IMR-90 (cell line): ENCODE results near the gene NIT1. TPM values are rescaled to one million over a fixed set of nuclear protein-coding genes. Genes with fewer than 3 reads are reported as not detected.

Experiments used
- ATAC-seq: fragments of 200-7000 bp; cut with Tn5 transposase; 2 replicates; pipeline ENCODE4 v1.9.1; 2020; ENCODE audit warnings: low read depth, mild to moderate bottlenecking, moderate library complexity
- BruUV-seq: library from RNA; stranded (reverse); fragments of 400-500 nt; replicated peaks from 2 replicates; lab custom pipeline; 2021; lab: Mats Ljungman, UMichigan
- CTCF ChIA-PET: fragments of 300-600 bp; formaldehyde crosslinking; extraction: SDS; loops from one replicate; lab custom pipeline; 2021; ENCODE audit warnings: antibody characterized with exemption; lab: Yijun Ruan, JAX
- POLR2A ChIA-PET: fragments of 300-600 bp; sonication (Branson Sonifier 250); formaldehyde crosslinking; loops from one replicate; lab custom pipeline; 2022; ENCODE audit warnings: antibody characterized with exemption; ENCODE audit not compliant: unreplicated experiment; lab: Charles Lee
- DNase-seq: peaks from one replicate; pipeline ENCODE4 v3.0.0; 2013
- H2AFZ ChIP-seq: replicated peaks from 2 replicates; pipeline ENCODE3; 2013; ENCODE audit warnings: low read length, mild to moderate bottlenecking; ENCODE audit not compliant: poor library complexity
- H2AK5ac ChIP-seq: 2 replicates; pipeline ENCODE4 v1.6.1; 2013; ENCODE audit warnings: low read depth, low read length, inconsistent platforms
- H2AK9ac ChIP-seq: replicated peaks from 2 replicates; pipeline ENCODE3; 2013; ENCODE audit warnings: mild to moderate bottlenecking, low read depth, low read length, moderate library complexity; ENCODE audit not compliant: poor library complexity
- H2BK120ac ChIP-seq: 2 replicates; pipeline ENCODE4 v1.6.1; 2013; ENCODE audit warnings: low read depth, low read length, inconsistent platforms
- H2BK15ac ChIP-seq: 3 replicates; pipeline ENCODE4 v1.6.1; 2013; ENCODE audit warnings: low read depth, low read length, inconsistent platforms
- H2BK20ac ChIP-seq: 2 replicates; pipeline ENCODE4 v1.6.1; 2013; ENCODE audit warnings: low read depth, mild to moderate bottlenecking, inconsistent platforms, low read length, moderate library complexity
- H2BK5ac ChIP-seq: 2 replicates; pipeline ENCODE4 v1.6.1; 2013; ENCODE audit warnings: mild to moderate bottlenecking, low read depth, low read length, inconsistent platforms; ENCODE audit not compliant: poor library complexity, severe bottlenecking
- H3K14ac ChIP-seq: replicated peaks from 2 replicates; pipeline ENCODE4 v1.6.1; 2013; ENCODE audit warnings: low read depth, low read length, inconsistent platforms
- H3K18ac ChIP-seq: 2 replicates; pipeline ENCODE4 v1.6.1; 2013; ENCODE audit warnings: low read depth, low read length, control low read depth
- H3K23ac ChIP-seq: 2 replicates; pipeline ENCODE4 v1.6.1; 2013; ENCODE audit warnings: low read depth, low read length, inconsistent platforms
- H3K27ac ChIP-seq: 2 replicates; pipeline ENCODE4 v1.5.1; 2013; ENCODE audit warnings: mild to moderate bottlenecking, control low read depth, low read length; ENCODE audit not compliant: insufficient read depth
- H3K27me3 ChIP-seq: 2 replicates; pipeline ENCODE4 v1.6.1; 2013; ENCODE audit warnings: low read length; ENCODE audit not compliant: control insufficient read depth, insufficient read depth
- H3K36me3 ChIP-seq: 2 replicates; pipeline ENCODE4 v1.6.1; 2013; ENCODE audit warnings: low read length, mixed read lengths; ENCODE audit not compliant: control insufficient read depth, insufficient read depth
- H3K4ac ChIP-seq: 2 replicates; pipeline ENCODE4 v1.6.1; 2013; ENCODE audit warnings: low read depth, low read length, inconsistent platforms
- H3K4me1 ChIP-seq: 2 replicates; pipeline ENCODE4 v1.6.1; 2013; ENCODE audit warnings: low read length, mixed read lengths; ENCODE audit not compliant: control insufficient read depth, insufficient read depth
- H3K4me2 ChIP-seq: 2 replicates; pipeline ENCODE4 v1.6.1; 2013; ENCODE audit warnings: low read depth, mild to moderate bottlenecking, control low read depth, low read length, moderate library complexity
- H3K4me3 ChIP-seq: 2 replicates; pipeline ENCODE4 v1.5.1; 2013; ENCODE audit warnings: low read depth, mild to moderate bottlenecking, control low read depth, low read length, moderate library complexity; ENCODE audit not compliant: insufficient read depth
- H3K56ac ChIP-seq: 2 replicates; pipeline ENCODE4 v1.6.1; 2013; ENCODE audit warnings: low read length, inconsistent platforms; ENCODE audit not compliant: insufficient read depth; ENCODE audit errors: extremely low read depth
- H3K79me1 ChIP-seq, 2 experiments: 2 replicates each; pipeline ENCODE4 v1.6.1; 2013; ENCODE audit warnings: low read length in 2 of 2, inconsistent platforms in 1 of 2, low read depth in 1 of 2
- H3K9ac ChIP-seq: 2 replicates; pipeline ENCODE4 v1.6.1; 2013; ENCODE audit warnings: low read depth, low read length, control low read depth
- H3K9me1 ChIP-seq: 2 replicates; pipeline ENCODE4 v1.6.1; 2013; ENCODE audit warnings: low read length, inconsistent platforms; ENCODE audit not compliant: insufficient read depth
- H3K9me3 ChIP-seq: 2 replicates; pipeline ENCODE4 v1.6.1; 2013; ENCODE audit warnings: low read length; ENCODE audit not compliant: control insufficient read depth, insufficient read depth
- H4K20me1 ChIP-seq: 2 replicates; pipeline ENCODE4 v1.6.1; 2013; ENCODE audit warnings: low read length, inconsistent platforms; ENCODE audit not compliant: insufficient read depth
- H4K5ac ChIP-seq: 2 replicates; pipeline ENCODE4 v1.6.1; 2013; ENCODE audit warnings: mild to moderate bottlenecking, low read depth, low read length, control low read depth
- H4K8ac ChIP-seq, 2 experiments: 2 replicates each; pipeline ENCODE4 v1.6.1; 2013; ENCODE audit warnings: low read depth in 2 of 2, low read length in 2 of 2, control low read depth in 1 of 2, inconsistent platforms in 1 of 2
- H4K91ac ChIP-seq: 2 replicates; pipeline ENCODE4 v1.6.1; 2013; ENCODE audit warnings: low read depth, low read length, inconsistent platforms; ENCODE audit not compliant: insufficient read depth
- BHLHE40 ChIP-seq: fragments of 150-350 bp; IDR thresholded peaks from 2 replicates; pipeline ENCODE4 v1.6.1; 2016; ENCODE audit warnings: mild to moderate bottlenecking, low read depth, low read length
- CEBPB ChIP-seq: IDR thresholded peaks from 2 replicates; pipeline ENCODE4 v1.6.1; 2012; ENCODE audit warnings: low read depth, low read length, improper control_type of control experiment
- CHD1 ChIP-seq: IDR thresholded peaks from 2 replicates; pipeline ENCODE4 v1.6.1; 2012; ENCODE audit warnings: low read depth, low read length, improper control_type of control experiment
- CTCF ChIP-seq: conservative IDR thresholded peaks from 2 replicates; pipeline ENCODE4 v1.5.1; 2012; ENCODE audit warnings: mild to moderate bottlenecking, low read depth, low read length, improper control_type of control experiment
- FOS ChIP-seq: fragments of 150-350 bp; IDR thresholded peaks from 2 replicates; pipeline ENCODE4 v1.6.1; 2016; ENCODE audit warnings: low read depth, low read length
- MAFK ChIP-seq: IDR thresholded peaks from 2 replicates; pipeline ENCODE4 v1.6.1; 2012; ENCODE audit warnings: low read depth, low read length, improper control_type of control experiment
- MAZ ChIP-seq: IDR thresholded peaks from 2 replicates; pipeline ENCODE4 v1.6.1; 2012; ENCODE audit warnings: low read depth, mild to moderate bottlenecking, low read length, improper control_type of control experiment, moderate library complexity, borderline replicate concordance
- MXI1 ChIP-seq: IDR thresholded peaks from 2 replicates; pipeline ENCODE4 v1.6.1; 2012; ENCODE audit warnings: low read depth, mild to moderate bottlenecking, low read length, moderate library complexity, borderline replicate concordance
- NFE2L2 ChIP-seq: fragments of 150-350 bp; IDR thresholded peaks from 2 replicates; pipeline ENCODE4 v1.6.1; 2016; ENCODE audit warnings: low read depth, mild to moderate bottlenecking, low read length
- POLR2A ChIP-seq: IDR thresholded peaks from 2 replicates; pipeline ENCODE4 v1.6.1; 2012; ENCODE audit warnings: mild to moderate bottlenecking, low read depth, low read length
- RAD21 ChIP-seq: IDR thresholded peaks from 2 replicates; pipeline ENCODE4 v1.6.1; 2012; ENCODE audit warnings: low read length, improper control_type of control experiment
- RCOR1 ChIP-seq: IDR thresholded peaks from 2 replicates; pipeline ENCODE4 v1.6.1; 2012; ENCODE audit warnings: mild to moderate bottlenecking, low read length, improper control_type of control experiment; ENCODE audit not compliant: insufficient replicate concordance
- RFX5 ChIP-seq: IDR thresholded peaks from 2 replicates; pipeline ENCODE4 v1.8.0; 2012; ENCODE audit warnings: low read depth, mild to moderate bottlenecking, low read length, moderate library complexity
- SMC3 ChIP-seq: fragments of 150-350 bp; IDR thresholded peaks from 2 replicates; pipeline ENCODE4 v1.6.1; 2016; ENCODE audit warnings: low read depth, mild to moderate bottlenecking, antibody characterized with exemption, low read length, moderate library complexity
- WGBS, 2 experiments: methylation state at CpG; one replicate each; pipeline versions ENCODE4 v1.1.5 to v1.1.7; 2013; ENCODE audit warnings: missing lambda C conversion rate in 2 of 2; ENCODE audit not compliant: insufficient read length in 1 of 2; ENCODE audit errors: extremely low coverage in 2 of 2; 5-methylcytosine and 5-hydroxymethylcytosine counted together
- dilution Hi-C: fragments of 300-500 bp; cut with HindIII; formaldehyde crosslinking; loops from one replicate; pipeline ENCODE4 v1.14.3; 2018; ENCODE audit warnings: low sequenced_read_pairs; ENCODE audit not compliant: unreplicated experiment
- in situ Hi-C: fragments of 300-500 bp; cut with MboI; formaldehyde crosslinking; loops from 3 replicates; pipeline ENCODE4 v1.14.3; 2019; ENCODE audit warnings: low sequenced_read_pairs, inconsistent platforms, mixed read lengths
- intact Hi-C: fragments of 100-400 bp; cut with micrococcal nuclease; formaldehyde crosslinking; loops from 2 replicates; pipeline ENCODE4 v1.10.0; 2022
- polyA plus RNA-seq, 3 experiments: library from polyadenylated mRNA; depleted of rRNA; stranded (reverse); fragments of >200 nt; gene quantifications; 2 replicates each; pipeline ENCODE4 v1.2.3, GENCODE V29; 2012; ENCODE audit warnings: low replicate concordance in 1 of 3
- total RNA-seq: library from RNA; depleted of rRNA; stranded (reverse); fragments of >200 nt; gene quantifications from 2 replicates; pipeline ENCODE4 v1.2.3, GENCODE V29; 2012
- TF ChIP-seq, protein P1 (sequence below): fragments of 150-350 bp; IDR thresholded peaks from 2 replicates; pipeline ENCODE4 v1.6.1; 2016; ENCODE audit warnings: low read depth, mild to moderate bottlenecking, low read length, moderate library complexity, borderline replicate concordance

Gene NIT1
- total and polyA plus RNA-seq, 2 of the 4 experiments (the other 2 are of a cell fraction) = 22.8 to 33.6 TPM

GRCh38 chr1:161099090-161099802, 18.7 kb upstream of the NIT1 start:
- Histone ChIP-seq H2AFZ (no peak overlapping the region), H2BK20ac (no peak overlapping the region), H3K14ac (no peak overlapping the region), H3K56ac (no peak overlapping the region), H3K27ac (no peak overlapping the region), H4K20me1 (peaks cover 24% of the 10 kb centered on the region), H3K18ac (no peak overlapping the region), H4K91ac (no peak overlapping the region), H3K79me1 (peaks cover 4 to 17% of the 10 kb centered on the region in 2 experiments; a peak in 2 of 4 replicates), H3K4ac (no peak overlapping the region), H3K4me1 (peaks cover 5% of the 10 kb centered on the region; the same call in 1 of the 2 replicates), H3K4me2 (no peak overlapping the region), H3K9ac (no peak overlapping the region), H4K8ac (no peak overlapping the region), H2BK5ac (no peak overlapping the region), H3K4me3 (no peak overlapping the region), H3K9me1 (no peaks in the 10 kb centered on the region), H3K36me3 (peaks cover 13% of the 10 kb centered on the region), H2BK120ac (no peak overlapping the region), H3K9me3 (no peaks in the 10 kb centered on the region), H4K5ac (no peak overlapping the region), H3K27me3 (no peaks in the 10 kb centered on the region), H2BK15ac (no peak overlapping the region), H2AK5ac (no peak overlapping the region), H2AK9ac (peak overlapping the region; percentile 68), H3K23ac (no peak overlapping the region)
- ChIA-PET CTCF (interaction anchor here (1.4 to 2.7 kb wide), 4 partner anchors 15 to 102 kb away, joined by 7 to 23 read pairs (median 8); no protein-coding TSS in a partner anchor), POLR2A (no interaction called here)
- intact Hi-C loops (loop anchor here (5.0 kb wide), 1 partner anchor 372 kb away; no protein-coding TSS in a partner anchor), dilution Hi-C loops (no loop called here), in situ Hi-C loops (loop anchor here (5.0 kb wide), 1 partner anchor 102 kb away; no protein-coding TSS in a partner anchor)
- DNase-seq (no peak), ATAC-seq (no peak)
- 90% methylated on average over 2 of the region's 9 CpGs; no CpG with 5 or more reads in 1 of the 2 experiments for WGBS, 2 experiments
- no TSS peak for BruUV-seq
- TF ChIP-seq CTCF (no peak), POLR2A (no peak), FOS (no peak), MXI1 (no peak), CHD1 (no peak), RFX5 (no peak), CEBPB (no peak), RCOR1 (no peak), SMC3 (no peak), RAD21 (no peak), MAZ (no peak), NFE2L2 (no peak), BHLHE40 (no peak), MAFK (no peak)
- TF ChIP-seq, protein P1, sequence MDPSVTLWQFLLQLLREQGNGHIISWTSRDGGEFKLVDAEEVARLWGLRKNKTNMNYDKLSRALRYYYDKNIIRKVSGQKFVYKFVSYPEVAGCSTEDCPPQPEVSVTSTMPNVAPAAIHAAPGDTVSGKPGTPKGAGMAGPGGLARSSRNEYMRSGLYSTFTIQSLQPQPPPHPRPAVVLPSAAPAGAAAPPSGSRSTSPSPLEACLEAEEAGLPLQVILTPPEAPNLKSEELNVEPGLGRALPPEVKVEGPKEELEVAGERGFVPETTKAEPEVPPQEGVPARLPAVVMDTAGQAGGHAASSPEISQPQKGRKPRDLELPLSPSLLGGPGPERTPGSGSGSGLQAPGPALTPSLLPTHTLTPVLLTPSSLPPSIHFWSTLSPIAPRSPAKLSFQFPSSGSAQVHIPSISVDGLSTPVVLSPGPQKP = no peak
